NCI-H2171 treated with DMSO at 0.1 percent for 48 hours (cell line): ENCODE results near the gene TEX26.
"Not testable (repeated sequence)": the region's sequence is repeated elsewhere in the genome, so short reads cannot be mapped to it uniquely, and the experiment has no call there.

ENCODE experiments used
- DNase-seq: peaks from one replicate; lab custom pipeline; 2025; lab: John Stamatoyannopoulos, UW

Gene TEX26

DNA sequence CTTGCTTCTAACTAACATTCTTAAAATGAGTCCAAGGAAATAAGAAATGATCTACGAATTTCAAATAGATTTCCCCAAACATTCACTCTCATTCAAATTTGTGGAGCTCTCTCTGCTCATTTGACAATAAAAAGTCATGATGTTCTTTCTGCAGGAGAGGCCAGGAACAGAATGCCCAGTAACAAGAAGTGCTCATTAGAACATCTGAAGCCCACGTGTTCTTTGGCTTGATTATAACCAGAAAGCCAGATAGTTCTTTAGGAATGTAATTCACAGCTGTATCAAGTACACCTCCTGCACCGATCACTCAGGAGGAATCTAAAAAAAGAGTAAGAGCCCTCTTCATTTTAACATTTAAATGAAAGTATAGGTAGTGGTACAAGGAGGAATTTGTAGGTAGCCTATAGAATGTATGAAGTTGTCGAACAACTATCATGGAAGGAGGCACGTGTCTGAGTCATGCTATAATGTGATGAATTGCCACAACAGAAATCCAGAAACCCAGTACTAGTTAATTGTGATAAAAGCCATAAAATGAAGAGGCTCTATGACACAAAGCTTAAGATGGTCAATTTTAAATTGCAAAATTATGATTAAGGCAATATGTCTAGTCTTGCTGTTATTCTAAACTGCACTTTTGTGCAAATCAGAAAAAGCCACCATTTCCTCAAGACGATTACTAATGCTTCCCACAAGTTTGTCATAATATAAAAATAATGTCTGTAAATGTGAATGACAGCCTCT, 13.6 kb upstream of the TEX26 start:
- DNase-seq, result no peak

DNA sequence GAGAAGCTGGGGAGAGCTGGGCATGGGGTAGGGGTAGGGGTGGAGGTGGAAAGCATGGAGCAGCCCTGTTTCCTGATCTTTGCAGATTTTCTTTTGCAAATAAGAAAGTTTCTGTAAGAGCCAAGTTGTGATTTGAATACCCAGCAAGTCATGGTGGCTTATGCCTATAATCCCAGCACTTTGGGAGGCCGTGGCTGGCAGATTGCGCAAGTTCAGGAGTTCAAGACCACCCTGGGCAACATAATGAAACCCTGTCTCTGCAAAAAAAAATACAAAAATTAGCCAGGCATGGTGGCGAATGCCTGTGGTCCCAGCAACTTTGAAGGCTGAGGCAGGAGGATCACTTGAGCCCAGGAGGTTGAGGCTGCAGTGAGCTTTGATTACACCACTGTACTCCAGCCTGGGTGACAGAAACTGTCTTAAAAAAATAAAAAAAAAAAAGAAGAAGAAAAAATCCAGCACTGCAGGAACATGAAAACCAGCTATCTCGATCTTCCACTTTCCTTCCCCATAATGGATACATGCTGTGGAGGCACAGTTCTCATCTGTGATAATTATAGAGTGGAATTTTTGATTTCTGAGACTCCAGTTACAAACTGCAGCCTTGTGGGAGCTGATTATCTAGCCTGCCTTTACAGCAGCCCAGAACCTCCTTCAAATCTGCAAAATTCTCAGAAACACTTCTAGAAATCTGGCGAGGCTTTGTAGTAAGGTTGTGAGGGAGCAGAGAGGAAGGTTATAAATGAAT, 12.1 kb upstream of the TEX26 start:
- DNase-seq, result no peak

DNA sequence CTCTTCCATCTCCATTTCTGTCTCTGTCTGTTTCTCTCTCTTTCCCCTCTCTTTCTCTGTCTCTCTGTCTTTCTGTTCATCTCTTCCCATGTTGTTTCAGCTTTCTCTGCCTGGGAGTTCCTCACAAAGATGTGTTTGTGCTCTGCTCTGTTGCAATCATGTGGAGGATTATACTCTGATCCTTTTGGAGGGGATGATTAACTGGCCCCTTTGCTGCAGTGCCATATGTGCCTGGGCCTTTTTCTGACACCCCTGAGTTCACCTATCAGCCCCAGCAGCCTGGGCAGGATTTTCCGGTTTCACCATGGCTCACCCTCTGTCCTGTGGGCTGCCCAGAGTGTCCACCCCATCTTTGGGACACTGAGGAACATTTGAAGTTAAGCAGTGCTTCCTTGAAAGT, 9.0 kb upstream of the TEX26 start:
- no peak for DNase-seq

DNA sequence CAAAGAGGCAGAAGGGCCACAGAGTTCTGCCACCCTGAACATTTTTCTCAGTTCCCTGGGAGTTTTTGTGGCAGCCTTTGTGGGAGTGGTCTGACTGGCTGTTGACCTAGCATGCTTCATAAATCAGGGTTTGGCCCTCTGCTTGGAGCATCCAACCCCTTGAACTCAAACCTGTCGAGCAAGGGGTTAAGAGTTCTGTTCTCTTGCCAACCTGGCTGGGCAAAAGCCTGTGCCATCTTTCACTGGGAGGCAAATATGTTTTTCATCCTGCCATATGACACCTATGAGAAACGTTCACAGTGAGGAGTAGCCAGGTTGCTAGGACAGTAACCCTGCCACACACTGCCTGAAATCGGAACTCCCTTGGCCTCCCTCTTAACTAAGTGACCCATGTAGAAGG, 7.7 kb upstream of the TEX26 start:
- no peak for DNase-seq

DNA sequence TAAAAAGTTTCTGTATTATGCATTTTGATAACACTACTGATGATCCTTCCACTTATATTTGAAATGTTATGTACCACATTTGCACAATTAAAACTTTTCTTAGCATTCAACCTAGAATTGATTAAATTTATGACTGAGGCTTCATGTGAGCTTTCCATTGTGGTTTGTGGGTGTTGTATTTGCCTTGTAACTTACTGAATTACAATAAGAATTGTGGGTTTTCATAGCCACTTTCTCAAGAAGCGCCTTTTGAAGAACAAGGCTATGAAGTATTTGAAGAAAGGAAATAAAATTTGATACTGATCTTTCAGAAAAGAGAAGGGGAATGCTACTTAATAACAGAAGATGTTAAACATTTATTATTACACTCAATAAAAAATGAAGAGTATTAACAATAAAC, 7.0 kb upstream of the TEX26 start:
- no peak for DNase-seq

DNA sequence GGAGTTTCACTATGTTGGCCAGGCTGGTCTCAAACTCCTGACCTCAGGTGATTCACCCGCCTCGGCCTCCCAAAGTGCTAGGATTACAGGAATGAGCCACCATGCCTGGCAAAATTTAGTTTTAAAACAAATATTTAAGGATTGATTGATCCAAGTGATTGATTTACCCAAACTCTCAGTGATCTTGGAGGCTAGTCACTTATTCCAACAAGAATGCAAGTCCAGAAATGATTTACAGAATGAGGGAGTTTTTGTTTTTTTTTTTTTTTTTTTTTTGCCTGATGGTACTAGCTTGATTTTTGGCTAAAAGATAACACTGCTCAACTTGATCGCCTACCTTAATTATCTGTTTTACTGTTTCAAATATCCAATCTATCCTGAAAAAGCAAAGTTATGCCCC, 5.7 kb upstream of the TEX26 start:
- no peak for DNase-seq

DNA sequence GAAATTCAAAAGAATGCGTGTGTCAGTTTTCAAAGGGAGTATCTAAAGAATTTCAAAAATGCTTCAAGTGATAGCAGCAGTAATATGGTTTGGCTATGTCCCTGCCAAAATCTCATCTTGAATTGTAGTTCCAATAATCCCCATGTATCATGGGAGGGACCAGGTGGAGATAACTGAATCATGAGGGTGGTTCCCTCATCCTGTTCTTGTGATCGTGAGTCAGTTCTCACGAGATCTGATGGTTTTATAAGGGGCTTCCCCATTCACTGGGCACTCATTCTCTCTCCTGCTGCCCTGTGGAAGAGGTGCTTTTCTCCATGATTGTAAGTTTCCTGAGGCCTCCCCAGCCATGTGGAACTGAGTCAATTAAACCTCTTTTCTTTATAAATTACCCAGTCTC, 5.3 kb upstream of the TEX26 start:
- not testable (repeated sequence) for DNase-seq

DNA sequence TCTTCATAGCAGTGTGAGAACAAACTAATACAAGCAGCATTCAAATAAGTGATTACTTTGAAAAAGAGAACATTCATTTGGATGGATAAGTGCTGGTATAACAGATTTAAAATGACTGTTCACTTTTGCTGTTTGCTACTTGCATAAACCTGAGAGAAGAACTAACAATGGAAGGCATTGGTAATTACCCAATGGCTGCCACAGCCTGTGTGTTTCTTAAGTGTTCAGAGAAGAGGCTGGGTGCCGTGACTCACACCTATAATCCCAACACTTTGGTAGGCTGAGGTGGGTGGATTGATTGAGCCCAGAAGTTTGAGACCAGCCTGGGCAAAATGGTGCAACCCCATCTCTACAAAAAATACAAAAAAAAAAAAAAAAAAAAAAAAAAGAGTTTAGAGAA, 4.9 kb upstream of the TEX26 start:
- no peak for DNase-seq

DNA sequence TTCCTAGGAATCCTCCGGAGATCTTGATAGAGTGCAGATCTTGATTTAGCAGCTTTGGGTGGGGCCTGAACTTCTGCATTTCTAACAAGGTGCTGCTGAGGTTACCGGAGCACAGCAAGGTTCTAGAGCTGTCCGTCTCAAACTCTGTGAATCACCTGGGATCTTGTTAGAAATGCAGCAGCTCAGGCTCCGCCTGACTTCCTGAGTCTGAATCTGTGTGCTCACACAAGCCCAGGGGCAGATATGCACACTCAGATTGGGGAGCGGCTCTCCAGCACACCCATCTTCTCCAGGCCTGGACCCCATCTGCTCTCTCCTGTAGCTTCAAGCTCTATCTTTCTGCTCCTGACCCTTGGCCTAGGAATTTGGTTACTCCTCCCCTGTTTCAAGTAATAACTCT, 3.5 kb upstream of the TEX26 start:
- no peak for DNase-seq

DNA sequence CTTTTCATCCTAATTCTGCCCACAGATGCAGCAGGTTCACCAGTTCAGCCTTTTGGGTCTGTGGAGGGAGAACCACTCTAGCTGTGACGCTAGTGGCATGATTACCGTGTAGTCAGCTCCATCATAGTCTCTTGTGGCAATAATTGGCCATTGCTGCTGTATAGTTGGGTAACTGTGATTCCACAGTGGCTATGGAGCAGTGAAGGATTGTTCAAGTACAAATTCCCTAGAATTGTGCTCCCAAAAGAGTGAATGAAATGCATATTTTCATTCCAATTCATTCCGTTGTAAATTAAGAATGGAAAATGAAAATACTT, 856 bp downstream of the TEX26 start:
- DNase-seq, result no peak

DNA sequence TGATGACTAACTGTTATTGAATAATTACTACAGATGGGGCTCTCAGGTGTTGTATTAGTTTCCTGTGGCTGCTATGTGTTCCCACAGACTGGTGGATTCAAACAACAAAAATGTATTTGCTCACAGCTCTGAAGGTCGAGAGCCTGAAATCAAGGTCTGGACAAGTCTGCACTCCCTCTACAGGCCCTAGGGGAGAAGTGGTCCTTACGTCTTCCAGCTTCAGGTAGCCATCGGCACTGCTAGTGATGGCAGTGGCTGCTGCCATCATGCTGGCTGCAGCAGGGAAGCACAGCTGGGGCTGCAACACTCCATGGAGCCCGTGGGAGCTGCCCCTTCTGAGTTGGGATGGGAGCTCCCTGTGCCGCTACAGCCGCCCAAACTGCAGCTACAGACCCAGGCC, 1.9 kb downstream of the TEX26 start:
- no peak for DNase-seq

DNA sequence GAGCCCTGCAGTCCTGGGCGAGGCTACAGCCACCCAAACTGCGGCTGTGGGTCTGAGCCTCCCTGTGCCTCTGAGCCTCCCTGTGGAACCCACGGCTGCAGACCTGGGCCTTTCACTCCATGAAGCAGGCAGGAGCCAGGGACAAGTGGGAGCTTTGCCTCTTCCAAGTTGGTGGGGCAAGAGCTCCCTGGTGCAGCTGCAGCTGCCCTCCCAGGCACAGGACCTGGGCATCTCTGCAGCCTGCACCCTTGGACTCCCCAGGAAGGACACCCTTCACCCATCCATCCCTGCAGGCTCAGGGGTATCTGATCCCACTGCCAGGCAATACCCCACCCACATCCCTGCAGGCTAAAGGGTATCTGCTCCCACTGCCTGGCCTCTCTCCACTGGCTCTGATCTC, 2.3 kb downstream of the TEX26 start:
- DNase-seq, result no peak

DNA sequence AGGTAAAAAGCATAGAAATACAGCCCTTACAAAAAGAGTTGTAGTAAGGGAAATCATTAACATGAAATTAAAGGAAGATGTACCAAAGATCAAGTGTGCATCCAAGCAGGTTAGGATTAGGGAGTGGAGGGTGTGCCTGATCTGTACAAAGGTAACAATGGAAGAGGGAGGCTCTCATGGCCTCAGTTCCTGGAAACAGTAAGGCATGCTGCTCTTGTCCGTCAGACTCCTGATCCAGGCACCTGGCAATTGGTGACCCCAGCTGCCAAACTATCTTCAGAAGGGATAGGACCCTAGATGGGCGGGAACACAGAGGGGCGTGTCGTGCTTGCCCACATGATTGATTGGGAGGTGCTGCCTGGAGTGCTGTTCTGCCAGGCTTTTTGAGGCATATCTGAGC, 4.5 kb downstream of the TEX26 start:
- no peak for DNase-seq

DNA sequence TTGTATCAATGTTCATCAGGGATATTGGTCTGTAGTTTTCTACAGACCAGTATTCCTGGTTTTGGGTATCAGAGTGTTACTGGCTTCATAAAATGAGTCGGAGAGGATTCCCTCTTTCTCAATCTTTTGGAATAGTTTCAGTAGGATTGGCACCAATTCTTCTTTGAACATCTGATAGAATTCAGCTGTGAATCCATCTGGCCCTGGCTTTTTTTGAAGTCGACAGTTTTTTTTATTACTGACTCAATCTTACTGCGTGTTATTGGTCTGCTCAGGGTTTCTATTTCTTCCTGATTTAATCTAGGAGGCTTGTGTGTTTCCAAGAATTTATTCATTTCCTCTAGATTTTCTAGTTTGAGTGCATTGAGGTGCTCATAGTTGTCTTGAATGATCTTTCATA, 11.4 kb downstream of the TEX26 start:
- no peak for DNase-seq

DNA sequence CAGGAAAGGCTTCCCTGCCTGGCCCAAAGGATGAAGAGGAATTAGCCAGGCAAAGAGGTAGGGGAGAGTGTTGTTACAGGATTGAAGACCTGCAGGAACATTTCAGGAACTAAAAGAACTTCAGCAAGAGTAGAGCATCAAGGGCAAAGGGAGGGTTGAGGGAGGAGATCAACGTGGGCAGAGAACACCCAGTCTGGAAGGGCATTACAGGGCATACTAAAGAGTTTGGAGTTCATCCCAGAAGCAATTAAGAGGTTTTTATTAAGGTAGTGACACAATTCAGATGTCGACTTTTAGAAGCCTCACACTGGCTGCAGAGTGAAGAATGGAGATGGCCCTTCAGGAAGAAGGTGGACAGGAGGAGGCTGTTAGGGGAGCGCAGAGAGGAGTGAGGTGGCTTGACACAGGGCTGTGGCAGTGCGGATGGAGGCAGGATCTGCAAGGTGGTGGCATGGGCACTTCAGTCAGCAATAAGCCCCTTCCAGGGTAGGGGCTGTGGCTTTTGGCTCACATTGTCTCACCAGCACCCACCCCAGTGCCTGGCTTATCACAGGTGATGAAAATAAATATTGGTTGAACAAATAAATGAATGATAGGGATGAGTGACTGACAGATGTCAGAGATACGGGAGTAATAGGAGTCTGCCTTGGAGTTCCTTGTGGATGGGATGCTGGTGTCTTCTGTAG, 24.9 kb downstream of the TEX26 start:
- DNase-seq, result no peak

DNA sequence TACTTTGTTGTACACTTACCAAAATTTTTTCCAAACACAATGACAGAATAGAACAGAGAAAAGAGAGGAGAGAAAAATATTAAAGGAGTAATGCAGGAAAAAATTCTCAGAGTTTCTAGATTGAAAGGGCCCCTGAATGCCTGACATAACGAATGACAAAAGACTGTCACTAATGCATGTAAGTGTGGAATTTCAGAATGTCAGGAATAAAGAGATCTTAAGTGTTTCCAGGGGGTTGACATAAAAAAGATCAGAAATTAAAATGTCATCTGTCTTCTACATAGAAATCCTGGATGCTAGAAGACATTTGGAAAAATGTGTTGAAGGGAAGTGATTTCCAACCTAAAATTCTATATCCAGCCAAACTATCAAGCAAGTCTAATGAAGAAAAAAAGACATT, 27.2 kb downstream of the TEX26 start:
- no peak for DNase-seq

DNA sequence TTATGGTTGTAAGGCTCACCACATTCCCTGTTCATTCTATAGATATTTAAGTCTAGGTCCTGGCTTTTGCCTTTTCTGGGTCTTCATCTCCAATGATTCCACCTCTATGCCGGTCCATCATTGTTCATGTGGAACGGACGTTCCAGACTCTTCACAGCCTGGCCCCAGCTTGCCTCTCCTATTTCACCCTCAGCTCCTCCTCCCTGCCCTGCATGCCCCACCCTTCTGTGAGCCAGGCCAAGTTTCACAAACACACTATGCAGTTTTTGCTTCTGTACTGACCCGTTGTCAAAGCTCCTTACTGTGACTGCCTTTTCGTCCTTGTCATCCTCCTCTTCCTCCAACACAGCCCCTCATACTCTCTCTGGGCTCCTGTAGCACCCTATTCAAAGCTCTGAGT, 31.3 kb downstream of the TEX26 start:
- DNase-seq, result no peak

DNA sequence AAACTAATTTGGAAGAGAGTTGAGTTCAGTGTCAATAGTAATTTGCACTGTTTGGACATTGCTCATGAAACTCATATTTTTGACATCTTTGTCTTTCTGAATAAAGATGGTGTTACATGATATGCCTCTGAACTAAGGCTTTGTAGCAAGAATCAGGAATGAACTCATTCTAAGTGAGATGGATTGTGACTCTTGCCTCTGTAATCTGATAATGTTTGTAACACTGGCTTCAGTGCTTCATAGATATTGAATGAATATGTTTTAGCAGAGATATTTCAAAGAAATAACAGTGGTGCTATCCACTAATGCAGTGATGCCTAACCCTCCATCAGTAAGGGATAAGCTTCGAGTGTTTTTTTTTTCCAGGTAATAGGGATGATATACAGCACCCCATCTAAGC, 32.9 kb downstream of the TEX26 start:
- no peak for DNase-seq

DNA sequence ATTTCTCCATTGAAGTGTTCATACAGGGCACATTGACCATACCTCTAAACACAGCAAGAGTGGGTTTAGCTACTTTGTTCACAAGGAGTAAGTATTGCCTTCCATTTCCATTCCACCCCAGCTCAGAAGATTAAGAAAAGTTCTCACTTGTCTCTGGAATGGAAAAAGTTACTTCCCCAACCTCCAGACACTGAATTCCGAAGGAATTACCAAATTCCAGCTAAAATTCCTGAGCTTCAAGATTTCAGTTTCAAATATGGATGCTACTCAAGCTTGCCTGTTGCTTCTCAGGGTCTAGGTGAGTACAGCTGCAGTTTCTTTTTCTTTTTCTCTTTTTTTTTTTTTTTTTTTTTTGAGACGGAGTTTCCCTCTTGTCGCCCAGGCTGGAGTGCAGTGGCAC, 33.6 kb downstream of the TEX26 start:
- DNase-seq, result no peak

DNA sequence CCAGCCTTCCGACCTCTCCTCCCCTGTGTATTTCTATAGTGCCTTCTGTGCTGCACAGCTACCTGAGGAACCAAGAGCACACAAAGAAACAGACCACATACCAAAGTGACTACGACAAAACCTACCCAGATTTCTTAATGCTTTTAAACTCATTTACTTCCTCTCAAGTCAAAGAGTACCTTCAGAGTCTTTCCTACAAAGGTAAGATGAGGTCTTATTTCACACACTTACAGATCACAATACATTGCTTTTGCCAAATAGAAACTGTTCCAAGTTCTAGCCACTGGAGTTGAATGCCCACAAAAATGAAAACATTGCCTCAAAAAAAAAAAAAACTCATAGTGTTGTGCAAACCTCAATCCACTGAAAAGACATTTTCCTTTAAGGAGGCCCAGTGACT, 36.4 kb downstream of the TEX26 start:
- DNase-seq, result no peak

DNA sequence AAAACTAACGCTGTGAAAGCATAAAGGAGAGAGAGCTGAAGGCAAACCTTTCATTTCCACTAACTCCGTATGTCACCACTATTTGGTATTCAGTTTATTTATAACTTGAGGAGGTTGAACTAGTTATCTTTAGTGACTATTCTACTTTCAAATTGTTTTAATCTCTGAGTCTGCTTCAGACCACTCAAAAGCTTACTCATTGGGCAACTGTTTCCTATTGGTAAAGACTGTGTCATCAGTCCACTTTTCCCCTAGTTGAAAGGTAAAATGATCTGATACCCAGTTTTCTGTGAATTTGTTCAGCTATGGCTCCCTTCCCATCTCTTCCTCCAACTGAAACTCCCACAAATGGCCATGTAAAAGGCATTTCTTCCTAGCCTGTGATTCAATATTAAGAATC, 39.1 kb downstream of the TEX26 start:
- no peak for DNase-seq

DNA sequence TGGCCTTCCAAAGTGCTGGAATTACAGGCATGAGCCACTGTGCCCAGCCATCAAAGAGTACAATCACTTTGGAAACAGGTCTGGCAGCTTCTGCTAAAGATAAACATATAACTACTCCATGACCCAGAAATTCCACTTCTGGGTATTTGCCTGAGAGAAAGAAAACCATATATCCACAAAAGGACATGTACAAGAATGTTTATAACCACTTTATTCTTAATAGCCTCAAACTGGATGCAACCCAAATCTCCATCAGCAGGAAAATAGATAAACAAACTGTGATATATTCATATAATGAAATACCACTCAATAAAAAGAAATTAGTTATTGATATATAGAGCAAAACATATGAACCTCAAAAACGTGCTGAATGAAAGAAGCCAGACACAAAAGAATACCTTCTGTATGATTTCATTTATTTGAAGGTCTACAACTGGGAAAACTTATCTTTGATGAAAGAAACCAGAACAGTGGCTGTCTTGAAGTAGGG, 40.5 kb downstream of the TEX26 start:
- DNase-seq, result no peak

DNA sequence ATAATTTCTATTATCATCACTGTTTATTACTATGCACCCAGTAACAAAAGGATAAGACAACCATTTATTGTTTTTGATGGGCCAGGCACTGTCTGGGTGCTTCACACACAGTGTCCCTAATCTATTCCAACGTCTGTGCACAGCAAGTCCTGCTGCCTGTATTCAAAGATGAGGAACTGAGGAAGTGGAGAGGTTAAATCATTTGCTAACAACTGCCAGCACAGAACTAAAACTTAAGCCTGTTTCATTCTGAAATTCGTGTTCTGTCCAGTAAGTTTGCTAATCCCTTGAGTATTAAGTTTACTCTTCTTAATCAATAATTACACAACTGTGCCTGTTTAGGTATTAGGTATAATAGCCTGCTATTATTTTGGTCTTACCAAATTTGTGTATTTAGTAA, 41.9 kb downstream of the TEX26 start:
- DNase-seq, result no peak
